GM18861 (cell line): ENCODE measurements around the gene UROC1.

ENCODE experiments used
- ATAC-seq: cut with Tn5 transposase; IDR thresholded peaks from one replicate; pipeline ENCODE4 v1.9.1; 2021; ENCODE audit not compliant: unreplicated experiment

The UROC1 gene

GRCh38 chr3:126517986-126518778 lies 609 bp upstream of the UROC1 start:
- ATAC-seq: no peak

- no peak for ATAC-seq
These were observed 660 bp downstream of the UROC1 start for GRCh38 chr3:126516936-126517290.

GRCh38 chr3:126516152-126516935 lies 1.2 kb downstream of the UROC1 start:
- ATAC-seq: no peak

GRCh38 chr3:126515066-126515706 lies 2.4 kb downstream of the UROC1 start:
- ATAC-seq: no peak

GRCh38 chr3:126514161-126514560 lies 3.4 kb downstream of the UROC1 start:
- ATAC-seq: no peak

- ATAC-seq: no peak
These were observed 4.5 kb downstream of the UROC1 start for GRCh38 chr3:126512916-126513650.

- no peak for ATAC-seq
These were observed 5.5 kb downstream of the UROC1 start for GRCh38 chr3:126512026-126512425.

GRCh38 chr3:126511291-126511690 lies 6.3 kb downstream of the UROC1 start:
- ATAC-seq: no peak

- no peak for ATAC-seq
These were observed 7.2 kb downstream of the UROC1 start for GRCh38 chr3:126510308-126510910.

- no peak for ATAC-seq
These were observed 7.8 kb downstream of the UROC1 start for GRCh38 chr3:126509597-126510307.

- ATAC-seq: no peak
These were observed 9.0 kb downstream of the UROC1 start for GRCh38 chr3:126508564-126508964.

- no peak for ATAC-seq
These were observed 9.7 kb downstream of the UROC1 start for GRCh38 chr3:126507886-126508285.

- ATAC-seq: no peak
These were observed 13.9 kb downstream of the UROC1 start for GRCh38 chr3:126503701-126504100.

GRCh38 chr3:126502656-126503055 lies 14.9 kb downstream of the UROC1 start:
- ATAC-seq: no peak

GRCh38 chr3:126501736-126502135 lies 15.8 kb downstream of the UROC1 start:
- ATAC-seq: no peak

- no peak for ATAC-seq
These were observed 16.5 kb downstream of the UROC1 start for GRCh38 chr3:126501054-126501453.

GRCh38 chr3:126500016-126500415 lies 17.6 kb downstream of the UROC1 start:
- ATAC-seq: no peak

GRCh38 chr3:126499401-126499800 lies 18.2 kb downstream of the UROC1 start:
- no peak for ATAC-seq

GRCh38 chr3:126498929-126499328 lies 18.6 kb downstream of the UROC1 start:
- no peak for ATAC-seq

- ATAC-seq: no peak
These were observed 19.1 kb downstream of the UROC1 start for GRCh38 chr3:126498461-126498860.
